Mammary epithelial cell (primary cell): ENCODE results near the gene SIGMAR1.

Experiments
- EZH2 ChIP-seq: IDR thresholded peaks from 2 replicates; pipeline ENCODE4 v1.6.1; 2012; ENCODE audit warnings: low read length, inconsistent platforms, borderline replicate concordance
- TF ChIP-seq, protein P1 (sequence below), 2 donors: IDR thresholded peaks in 1 of 2; conservative IDR thresholded peaks in 1 of 2; 2 replicates each; pipeline ENCODE4 v1.5.1; 2011 to 2012; ENCODE audit warnings: inconsistent platforms in 2 of 2, low read length in 2 of 2, mild to moderate bottlenecking in 2 of 2, control low read depth in 1 of 2, low read depth in 1 of 2; ENCODE audit not compliant: insufficient read depth in 1 of 2; ENCODE audit errors: extremely low read depth in 1 of 2

- TF ChIP-seq, protein P1, sequence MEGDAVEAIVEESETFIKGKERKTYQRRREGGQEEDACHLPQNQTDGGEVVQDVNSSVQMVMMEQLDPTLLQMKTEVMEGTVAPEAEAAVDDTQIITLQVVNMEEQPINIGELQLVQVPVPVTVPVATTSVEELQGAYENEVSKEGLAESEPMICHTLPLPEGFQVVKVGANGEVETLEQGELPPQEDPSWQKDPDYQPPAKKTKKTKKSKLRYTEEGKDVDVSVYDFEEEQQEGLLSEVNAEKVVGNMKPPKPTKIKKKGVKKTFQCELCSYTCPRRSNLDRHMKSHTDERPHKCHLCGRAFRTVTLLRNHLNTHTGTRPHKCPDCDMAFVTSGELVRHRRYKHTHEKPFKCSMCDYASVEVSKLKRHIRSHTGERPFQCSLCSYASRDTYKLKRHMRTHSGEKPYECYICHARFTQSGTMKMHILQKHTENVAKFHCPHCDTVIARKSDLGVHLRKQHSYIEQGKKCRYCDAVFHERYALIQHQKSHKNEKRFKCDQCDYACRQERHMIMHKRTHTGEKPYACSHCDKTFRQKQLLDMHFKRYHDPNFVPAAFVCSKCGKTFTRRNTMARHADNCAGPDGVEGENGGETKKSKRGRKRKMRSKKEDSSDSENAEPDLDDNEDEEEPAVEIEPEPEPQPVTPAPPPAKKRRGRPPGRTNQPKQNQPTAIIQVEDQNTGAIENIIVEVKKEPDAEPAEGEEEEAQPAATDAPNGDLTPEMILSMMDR (conservative IDR thresholded peaks at IDR 0.05 in 1 of 2, IDR thresholded peaks at IDR 0.05 in 1 of 2; ENCODE audit: extremely low read depth in 1 of 2, insufficient read depth in 1 of 2, low read depth in 1 of 2, low read length in 2 of 2), result no peak
- TF ChIP-seq EZH2, result no peak
Measured at GRCh38 chr9:34611251-34611810, 26.3 kb downstream of the SIGMAR1 start.
